Panc1 (cell line): Measurements from ENCODE around the gene CEBPE. TPM values are rescaled to one million over a fixed set of nuclear protein-coding genes. Genes with fewer than 3 reads are reported as not detected.

ENCODE experiments used
- ATAC-seq: fragments of 200-7000 bp; cut with Tn5 transposase; 2 replicates; pipeline ENCODE4 v1.9.1; 2020; ENCODE audit warnings: mild to moderate bottlenecking, moderate library complexity
- BruUV-seq: library from RNA; stranded (reverse); fragments of 400-500 nt; replicated peaks from 2 replicates; lab custom pipeline; 2021; lab: Mats Ljungman, UMichigan
- CTCF ChIA-PET: fragments of 300-600 bp; sonication (Branson Sonifier 250); formaldehyde crosslinking; loops from one replicate; lab custom pipeline; 2022; ENCODE audit warnings: antibody characterized with exemption; lab: Charles Lee
- POLR2A ChIA-PET: fragments of 300-600 bp; sonication (Branson Sonifier 250); formaldehyde crosslinking; loops from one replicate; lab custom pipeline; 2022; ENCODE audit warnings: antibody characterized with exemption; lab: Charles Lee
- DNase-seq: peaks from one replicate; pipeline ENCODE4 v3.0.0-alpha.2; 2010; ENCODE audit warnings: low read depth, low spot score
- H3K27ac ChIP-seq: 2 replicates; pipeline ENCODE4 v1.5.1; 2011; ENCODE audit warnings: mild to moderate bottlenecking, low read length, inconsistent platforms
- H3K27me3 ChIP-seq: fragments of 200-500 bp; sonication (Bioruptor generic); 2 replicates; pipeline ENCODE4 v1.6.0; 2014; ENCODE audit warnings: low read length, inconsistent platforms; ENCODE audit not compliant: control insufficient read depth, insufficient read depth
- H3K36me3 ChIP-seq: fragments of 200-500 bp; sonication (Bioruptor generic); 2 replicates; pipeline ENCODE4 v1.5.1; 2014; ENCODE audit warnings: inconsistent platforms, mild to moderate bottlenecking, low read length, moderate library complexity; ENCODE audit not compliant: control insufficient read depth, insufficient read depth
- H3K4me1 ChIP-seq: 2 replicates; pipeline ENCODE4 v1.5.1; 2011; ENCODE audit warnings: inconsistent platforms, mild to moderate bottlenecking, low read length, moderate library complexity; ENCODE audit not compliant: control insufficient read depth, insufficient read depth
- H3K4me3 ChIP-seq, 2 experiments: 2 replicates each; pipeline ENCODE4 v1.5.1; 2011 to 2012; ENCODE audit warnings: low read depth in 2 of 2, low read length in 2 of 2, mild to moderate bottlenecking in 2 of 2, inconsistent platforms in 1 of 2, moderate library complexity in 1 of 2
- H3K9me3 ChIP-seq: fragments of 200-500 bp; sonication (Bioruptor generic); 2 replicates; pipeline ENCODE4 v1.5.1; 2014; ENCODE audit warnings: low read depth, mild to moderate bottlenecking, inconsistent platforms, low read length, moderate library complexity; ENCODE audit not compliant: control insufficient read depth, insufficient read depth
- CTCF ChIP-seq: fragments of 450-650 bp; IDR thresholded peaks from 2 replicates; pipeline ENCODE4 v1.5.1; 2017; ENCODE audit warnings: mild to moderate bottlenecking
- POLR2AphosphoS5 ChIP-seq: IDR thresholded peaks from 2 replicates; pipeline ENCODE4 v1.6.1; 2012; ENCODE audit warnings: mild to moderate bottlenecking, low read depth, low read length, moderate library complexity
- SIN3A ChIP-seq: IDR thresholded peaks from 2 replicates; pipeline ENCODE4 v1.6.1; 2012; ENCODE audit warnings: low read depth, mild to moderate bottlenecking, low read length, moderate library complexity, borderline replicate concordance; ENCODE audit not compliant: insufficient read depth
- TCF7L2 ChIP-seq: IDR thresholded peaks from 2 replicates; pipeline ENCODE4 v1.6.1; 2011; ENCODE audit warnings: mild to moderate bottlenecking, low read depth, low read length, inconsistent platforms
- in situ Hi-C: cut with HindIII; loops from 2 replicates; pipeline ENCODE4 v1.10.0; 2016; ENCODE audit warnings: low sequenced_read_pairs, low pct_unique_long_range_greater_than_20kb
- intact Hi-C: fragments of 100-400 bp; cut with micrococcal nuclease; formaldehyde crosslinking; loops from one replicate; pipeline ENCODE4 v1.10.0; 2022; ENCODE audit not compliant: unreplicated experiment
- total RNA-seq: library from RNA; stranded (reverse); gene quantifications from one replicate; pipeline ENCODE4 v1.2.1, GENCODE V29; 2021; ENCODE audit not compliant: unreplicated experiment
- TF ChIP-seq, protein P1 (sequence below), 2 experiments: IDR thresholded peaks; 2 replicates each; pipeline ENCODE4 v1.6.1; 2011 to 2012; ENCODE audit warnings: low read depth in 2 of 2, control low read depth in 1 of 2, low read length in 1 of 2, mild to moderate bottlenecking in 1 of 2, moderate library complexity in 1 of 2; ENCODE audit not compliant: insufficient read depth in 1 of 2

The CEBPE gene
- total RNA-seq, 1 experiment from 2014 or later, result not detected

DNA sequence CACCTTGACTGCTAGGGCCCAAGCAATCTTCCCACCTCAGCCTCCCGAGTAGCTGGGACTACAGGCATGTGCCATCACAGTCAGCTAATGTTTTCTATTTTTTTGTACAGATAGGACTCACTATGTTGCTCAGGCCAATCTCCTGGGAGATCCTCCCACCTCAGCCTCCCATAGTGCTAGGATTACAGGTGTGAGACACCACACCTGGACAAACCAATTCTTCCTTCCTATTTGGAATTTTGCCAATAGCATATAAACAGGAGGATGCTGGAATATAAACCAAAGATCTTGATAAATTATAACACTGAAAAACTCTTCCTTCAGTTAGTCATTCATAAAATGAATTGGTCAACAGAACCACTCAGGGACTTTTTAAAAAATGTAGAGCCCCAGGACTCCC lies 32.5 kb downstream of the CEBPE start:
- in situ Hi-C loops, result no loop called here
- intact Hi-C loops, result no loop called here
- Histone ChIP-seq H3K27ac (no peak overlapping the region), H3K4me3 (no peak overlapping the region), H3K27me3 (no peaks in the 10 kb centered on the region), H3K36me3 (peaks cover 41% of the 10 kb centered on the region), H3K4me1 (no peaks in the 10 kb centered on the region), H3K9me3 (no peaks in the 10 kb centered on the region)
- ChIA-PET POLR2A (no interaction called here), CTCF (no interaction called here)
- TF ChIP-seq POLR2AphosphoS5 (no peak), CTCF (no peak), SIN3A (no peak), TCF7L2 (no peak)
- TF ChIP-seq, protein P1, sequence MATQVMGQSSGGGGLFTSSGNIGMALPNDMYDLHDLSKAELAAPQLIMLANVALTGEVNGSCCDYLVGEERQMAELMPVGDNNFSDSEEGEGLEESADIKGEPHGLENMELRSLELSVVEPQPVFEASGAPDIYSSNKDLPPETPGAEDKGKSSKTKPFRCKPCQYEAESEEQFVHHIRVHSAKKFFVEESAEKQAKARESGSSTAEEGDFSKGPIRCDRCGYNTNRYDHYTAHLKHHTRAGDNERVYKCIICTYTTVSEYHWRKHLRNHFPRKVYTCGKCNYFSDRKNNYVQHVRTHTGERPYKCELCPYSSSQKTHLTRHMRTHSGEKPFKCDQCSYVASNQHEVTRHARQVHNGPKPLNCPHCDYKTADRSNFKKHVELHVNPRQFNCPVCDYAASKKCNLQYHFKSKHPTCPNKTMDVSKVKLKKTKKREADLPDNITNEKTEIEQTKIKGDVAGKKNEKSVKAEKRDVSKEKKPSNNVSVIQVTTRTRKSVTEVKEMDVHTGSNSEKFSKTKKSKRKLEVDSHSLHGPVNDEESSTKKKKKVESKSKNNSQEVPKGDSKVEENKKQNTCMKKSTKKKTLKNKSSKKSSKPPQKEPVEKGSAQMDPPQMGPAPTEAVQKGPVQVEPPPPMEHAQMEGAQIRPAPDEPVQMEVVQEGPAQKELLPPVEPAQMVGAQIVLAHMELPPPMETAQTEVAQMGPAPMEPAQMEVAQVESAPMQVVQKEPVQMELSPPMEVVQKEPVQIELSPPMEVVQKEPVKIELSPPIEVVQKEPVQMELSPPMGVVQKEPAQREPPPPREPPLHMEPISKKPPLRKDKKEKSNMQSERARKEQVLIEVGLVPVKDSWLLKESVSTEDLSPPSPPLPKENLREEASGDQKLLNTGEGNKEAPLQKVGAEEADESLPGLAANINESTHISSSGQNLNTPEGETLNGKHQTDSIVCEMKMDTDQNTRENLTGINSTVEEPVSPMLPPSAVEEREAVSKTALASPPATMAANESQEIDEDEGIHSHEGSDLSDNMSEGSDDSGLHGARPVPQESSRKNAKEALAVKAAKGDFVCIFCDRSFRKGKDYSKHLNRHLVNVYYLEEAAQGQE (IDR thresholded peaks at IDR 0.05; ENCODE audit: insufficient read depth in 1 of 2, low read depth in 2 of 2, low read length in 1 of 2), result no peak
- ATAC-seq (no peak), DNase-seq (no peak)
- BruUV-seq, result no TSS peak

GRCh38 chr14:23085458-23085857 lies 33.6 kb downstream of the CEBPE start:
- Histone ChIP-seq H3K4me3 (no peak overlapping the region), H3K36me3 (peaks cover 49% of the 10 kb centered on the region), H3K4me1 (no peaks in the 10 kb centered on the region), H3K27me3 (no peaks in the 10 kb centered on the region), H3K27ac (no peak overlapping the region), H3K9me3 (no peaks in the 10 kb centered on the region)
- intact Hi-C loops (no loop called here), in situ Hi-C loops (no loop called here)
- ChIA-PET CTCF (no interaction called here), POLR2A (interaction anchor here (0.6 kb wide), 1 partner anchor 230 kb away, joined by 5 read pairs; no protein-coding TSS in a partner anchor)
- BruUV-seq, result no TSS peak
- TF ChIP-seq SIN3A, result no peak
- TF ChIP-seq CTCF, result no peak
- no peak for TF ChIP-seq TCF7L2
- TF ChIP-seq POLR2AphosphoS5, result no peak
- TF ChIP-seq, protein P1 (IDR thresholded peaks at IDR 0.05; ENCODE audit: insufficient read depth in 1 of 2, low read depth in 2 of 2, low read length in 1 of 2), result no peak
- DNase-seq (no peak), ATAC-seq (no peak)
